ENCODE measurements around the gene CTNND2.

Gene CTNND2

GRCh38 chr5:11524188-11524587 is 380.1 kb downstream of the CTNND2 start:
- Histone ChIP-seq H3K27me3 (ENCODE audit: control insufficient read depth in 1 of 2, insufficient read depth in 2 of 2, low read length in 2 of 2) (no peaks in the 10 kb centered on the region), H3K4me3 (ENCODE audit: low read depth in 1 of 2, low read length in 2 of 2) (no peak overlapping the region), H3K9me3 (ENCODE audit: control insufficient read depth in 1 of 2, low read length in 2 of 2) (no peaks in the 10 kb centered on the region), H3K9ac (ENCODE audit: low read depth in 1 of 2, low read length in 2 of 2) (no peak overlapping the region), H3K36me3 (ENCODE audit: control insufficient read depth in 1 of 2, insufficient read depth in 2 of 2, low read length in 2 of 2) (no peaks in the 10 kb centered on the region), H3K27ac (ENCODE audit: low read depth, low read length) (no peak overlapping the region), H3K4me1 (ENCODE audit: control insufficient read depth in 1 of 2, insufficient read depth in 2 of 2, low read length in 2 of 2) (no peaks in the 10 kb centered on the region)

- no peaks in the 10 kb centered on the region for H3K4me1 ChIP-seq (ENCODE audit: control insufficient read depth in 1 of 2, insufficient read depth in 2 of 2, low read length in 2 of 2)
- no peak overlapping the region for H3K4me3 ChIP-seq (ENCODE audit: low read depth in 1 of 2, low read length in 2 of 2)
- H3K9me3 ChIP-seq (ENCODE audit: control insufficient read depth in 1 of 2, low read length in 2 of 2), result no peaks in the 10 kb centered on the region
- no peaks in the 10 kb centered on the region for H3K36me3 ChIP-seq (ENCODE audit: control insufficient read depth in 1 of 2, insufficient read depth in 2 of 2, low read length in 2 of 2)
- no peak overlapping the region for H3K27ac ChIP-seq (ENCODE audit: low read depth, low read length)
- H3K27me3 ChIP-seq (ENCODE audit: control insufficient read depth in 1 of 2, insufficient read depth in 2 of 2, low read length in 2 of 2), result no peaks in the 10 kb centered on the region
- no peak overlapping the region for H3K9ac ChIP-seq (ENCODE audit: low read depth in 1 of 2, low read length in 2 of 2)
Observed at GRCh38 chr5:11522796-11523195, 381.4 kb downstream of the CTNND2 start.

GRCh38 chr5:11520241-11520930 is 383.9 kb downstream of the CTNND2 start:
- no peaks in the 10 kb centered on the region for H3K9me3 ChIP-seq (ENCODE audit: control insufficient read depth in 1 of 2, low read length in 2 of 2)
- no peaks in the 10 kb centered on the region for H3K27me3 ChIP-seq (ENCODE audit: control insufficient read depth in 1 of 2, insufficient read depth in 2 of 2, low read length in 2 of 2)
- no peak overlapping the region for H3K4me3 ChIP-seq (ENCODE audit: low read depth in 1 of 2, low read length in 2 of 2)
- no peaks in the 10 kb centered on the region for H3K4me1 ChIP-seq (ENCODE audit: control insufficient read depth in 1 of 2, insufficient read depth in 2 of 2, low read length in 2 of 2)
- H3K27ac ChIP-seq (ENCODE audit: low read depth, low read length), result no peak overlapping the region
- no peaks in the 10 kb centered on the region for H3K36me3 ChIP-seq (ENCODE audit: control insufficient read depth in 1 of 2, insufficient read depth in 2 of 2, low read length in 2 of 2)
- H3K9ac ChIP-seq (ENCODE audit: low read depth in 1 of 2, low read length in 2 of 2), result no peak overlapping the region

GRCh38 chr5:11519236-11519635 is 385.0 kb downstream of the CTNND2 start:
- H3K9ac ChIP-seq (ENCODE audit: low read depth in 1 of 2, low read length in 2 of 2), result no peak overlapping the region
- no peaks in the 10 kb centered on the region for H3K9me3 ChIP-seq (ENCODE audit: control insufficient read depth in 1 of 2, low read length in 2 of 2)
- H3K36me3 ChIP-seq (ENCODE audit: control insufficient read depth in 1 of 2, insufficient read depth in 2 of 2, low read length in 2 of 2), result no peaks in the 10 kb centered on the region
- H3K4me1 ChIP-seq (ENCODE audit: control insufficient read depth in 1 of 2, insufficient read depth in 2 of 2, low read length in 2 of 2), result no peaks in the 10 kb centered on the region
- no peak overlapping the region for H3K27ac ChIP-seq (ENCODE audit: low read depth, low read length)
- H3K4me3 ChIP-seq (ENCODE audit: low read depth in 1 of 2, low read length in 2 of 2), result no peak overlapping the region
- H3K27me3 ChIP-seq (ENCODE audit: control insufficient read depth in 1 of 2, insufficient read depth in 2 of 2, low read length in 2 of 2), result no peaks in the 10 kb centered on the region

GRCh38 chr5:11518676-11519075 is 385.6 kb downstream of the CTNND2 start:
- H3K27me3 ChIP-seq (ENCODE audit: control insufficient read depth in 1 of 2, insufficient read depth in 2 of 2, low read length in 2 of 2), result no peaks in the 10 kb centered on the region
- H3K4me1 ChIP-seq (ENCODE audit: control insufficient read depth in 1 of 2, insufficient read depth in 2 of 2, low read length in 2 of 2), result no peaks in the 10 kb centered on the region
- no peaks in the 10 kb centered on the region for H3K9me3 ChIP-seq (ENCODE audit: control insufficient read depth in 1 of 2, low read length in 2 of 2)
- H3K27ac ChIP-seq (ENCODE audit: low read depth, low read length), result no peak overlapping the region
- H3K9ac ChIP-seq (ENCODE audit: low read depth in 1 of 2, low read length in 2 of 2), result no peak overlapping the region
- H3K4me3 ChIP-seq (ENCODE audit: low read depth in 1 of 2, low read length in 2 of 2), result no peak overlapping the region
- no peaks in the 10 kb centered on the region for H3K36me3 ChIP-seq (ENCODE audit: control insufficient read depth in 1 of 2, insufficient read depth in 2 of 2, low read length in 2 of 2)

GRCh38 chr5:11514705-11515432 is 389.4 kb downstream of the CTNND2 start:
- no peaks in the 10 kb centered on the region for H3K9me3 ChIP-seq (ENCODE audit: control insufficient read depth in 1 of 2, low read length in 2 of 2)
- H3K36me3 ChIP-seq (ENCODE audit: control insufficient read depth in 1 of 2, insufficient read depth in 2 of 2, low read length in 2 of 2), result no peaks in the 10 kb centered on the region
- H3K4me3 ChIP-seq (ENCODE audit: low read depth in 1 of 2, low read length in 2 of 2), result no peak overlapping the region
- H3K27ac ChIP-seq (ENCODE audit: low read depth, low read length), result no peak overlapping the region
- no peaks in the 10 kb centered on the region for H3K4me1 ChIP-seq (ENCODE audit: control insufficient read depth in 1 of 2, insufficient read depth in 2 of 2, low read length in 2 of 2)
- H3K9ac ChIP-seq (ENCODE audit: low read depth in 1 of 2, low read length in 2 of 2), result no peak overlapping the region
- H3K27me3 ChIP-seq (ENCODE audit: control insufficient read depth in 1 of 2, insufficient read depth in 2 of 2, low read length in 2 of 2), result no peaks in the 10 kb centered on the region

GRCh38 chr5:11511878-11512277 is 392.4 kb downstream of the CTNND2 start:
- Histone ChIP-seq H3K4me3 (ENCODE audit: low read depth in 1 of 2, low read length in 2 of 2) (no peak overlapping the region), H3K9ac (ENCODE audit: low read depth in 1 of 2, low read length in 2 of 2) (no peak overlapping the region), H3K4me1 (ENCODE audit: control insufficient read depth in 1 of 2, insufficient read depth in 2 of 2, low read length in 2 of 2) (no peaks in the 10 kb centered on the region), H3K27me3 (ENCODE audit: control insufficient read depth in 1 of 2, insufficient read depth in 2 of 2, low read length in 2 of 2) (no peaks in the 10 kb centered on the region), H3K27ac (ENCODE audit: low read depth, low read length) (no peak overlapping the region), H3K36me3 (ENCODE audit: control insufficient read depth in 1 of 2, insufficient read depth in 2 of 2, low read length in 2 of 2) (no peaks in the 10 kb centered on the region), H3K9me3 (ENCODE audit: control insufficient read depth in 1 of 2, low read length in 2 of 2) (no peaks in the 10 kb centered on the region)

- no peak overlapping the region for H3K4me3 ChIP-seq (ENCODE audit: low read depth in 1 of 2, low read length in 2 of 2)
- H3K36me3 ChIP-seq (ENCODE audit: control insufficient read depth in 1 of 2, insufficient read depth in 2 of 2, low read length in 2 of 2), result no peaks in the 10 kb centered on the region
- no peaks in the 10 kb centered on the region for H3K27me3 ChIP-seq (ENCODE audit: control insufficient read depth in 1 of 2, insufficient read depth in 2 of 2, low read length in 2 of 2)
- no peaks in the 10 kb centered on the region for H3K4me1 ChIP-seq (ENCODE audit: control insufficient read depth in 1 of 2, insufficient read depth in 2 of 2, low read length in 2 of 2)
- no peak overlapping the region for H3K9ac ChIP-seq (ENCODE audit: low read depth in 1 of 2, low read length in 2 of 2)
- no peaks in the 10 kb centered on the region for H3K9me3 ChIP-seq (ENCODE audit: control insufficient read depth in 1 of 2, low read length in 2 of 2)
- no peak overlapping the region for H3K27ac ChIP-seq (ENCODE audit: low read depth, low read length)
Observed at GRCh38 chr5:11510889-11511288, 393.4 kb downstream of the CTNND2 start.

- Histone ChIP-seq H3K9me3 (ENCODE audit: control insufficient read depth in 1 of 2, low read length in 2 of 2) (no peaks in the 10 kb centered on the region), H3K27ac (ENCODE audit: low read depth, low read length) (no peak overlapping the region), H3K9ac (ENCODE audit: low read depth in 1 of 2, low read length in 2 of 2) (no peak overlapping the region), H3K36me3 (ENCODE audit: control insufficient read depth in 1 of 2, insufficient read depth in 2 of 2, low read length in 2 of 2) (no peaks in the 10 kb centered on the region), H3K4me3 (ENCODE audit: low read depth in 1 of 2, low read length in 2 of 2) (no peak overlapping the region), H3K4me1 (ENCODE audit: control insufficient read depth in 1 of 2, insufficient read depth in 2 of 2, low read length in 2 of 2) (no peaks in the 10 kb centered on the region), H3K27me3 (ENCODE audit: control insufficient read depth in 1 of 2, insufficient read depth in 2 of 2, low read length in 2 of 2) (no peaks in the 10 kb centered on the region)
Observed at GRCh38 chr5:11509793-11510192, 394.5 kb downstream of the CTNND2 start.

GRCh38 chr5:11507156-11507910 is 396.9 kb downstream of the CTNND2 start:
- no peak overlapping the region for H3K9ac ChIP-seq (ENCODE audit: low read depth in 1 of 2, low read length in 2 of 2)
- H3K4me3 ChIP-seq (ENCODE audit: low read depth in 1 of 2, low read length in 2 of 2), result no peak overlapping the region
- H3K9me3 ChIP-seq (ENCODE audit: control insufficient read depth in 1 of 2, low read length in 2 of 2), result no peaks in the 10 kb centered on the region
- H3K27ac ChIP-seq (ENCODE audit: low read depth, low read length), result no peak overlapping the region
- no peaks in the 10 kb centered on the region for H3K36me3 ChIP-seq (ENCODE audit: control insufficient read depth in 1 of 2, insufficient read depth in 2 of 2, low read length in 2 of 2)
- no peaks in the 10 kb centered on the region for H3K27me3 ChIP-seq (ENCODE audit: control insufficient read depth in 1 of 2, insufficient read depth in 2 of 2, low read length in 2 of 2)
- no peaks in the 10 kb centered on the region for H3K4me1 ChIP-seq (ENCODE audit: control insufficient read depth in 1 of 2, insufficient read depth in 2 of 2, low read length in 2 of 2)

Measured in duodenal mucosa (tissue), 2 donors.